HG03575 (cell line): ENCODE measurements around the gene NR2F2.
"Not testable (repeated sequence)": the region's sequence is repeated elsewhere in the genome, so short reads cannot be mapped to it uniquely, and the experiment has no call there.

Experiments
- ATAC-seq: cut with Tn5 transposase; IDR thresholded peaks from one replicate; pipeline ENCODE4 v1.9.1; 2021; ENCODE audit not compliant: unreplicated experiment, insufficient number of reproducible peaks, low FRiP score; ENCODE audit errors: extremely low read depth

Gene NR2F2

DNA sequence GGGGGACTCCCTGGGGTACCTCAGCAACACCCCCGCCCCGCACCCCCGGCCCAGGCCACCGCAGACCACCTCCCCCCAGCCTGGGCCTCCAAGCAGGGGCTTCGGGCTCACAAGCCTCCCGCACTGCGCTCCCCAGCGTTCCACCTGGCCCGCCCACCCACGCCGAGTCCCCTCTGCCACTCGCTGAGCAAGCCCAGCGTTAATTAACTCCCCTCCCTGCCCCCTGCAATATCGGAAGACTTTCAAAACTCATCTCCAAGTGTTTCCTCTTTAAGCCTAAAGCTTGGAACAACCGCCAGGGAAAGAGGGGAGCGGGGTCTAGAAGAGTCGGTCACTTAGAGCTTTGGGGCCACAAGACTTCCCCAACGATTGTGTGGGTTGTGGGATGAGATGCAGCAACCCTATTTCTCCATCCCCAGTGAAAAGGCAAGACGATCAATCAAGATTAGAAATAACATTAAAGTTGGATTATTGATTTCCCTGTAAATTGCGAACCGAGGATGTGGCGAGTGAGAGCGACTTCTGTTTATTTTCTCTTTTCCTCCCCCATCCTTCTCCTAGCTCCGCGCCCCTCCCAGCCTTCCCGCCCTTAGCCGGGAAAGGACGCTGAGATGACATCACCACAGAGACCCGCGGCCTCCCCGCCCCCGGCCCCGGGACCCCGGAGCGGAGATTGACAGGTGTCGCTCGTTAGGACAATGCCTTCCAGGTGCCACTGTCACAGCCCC lies 30.2 kb downstream of the NR2F2 start:
- ATAC-seq: no peak

DNA sequence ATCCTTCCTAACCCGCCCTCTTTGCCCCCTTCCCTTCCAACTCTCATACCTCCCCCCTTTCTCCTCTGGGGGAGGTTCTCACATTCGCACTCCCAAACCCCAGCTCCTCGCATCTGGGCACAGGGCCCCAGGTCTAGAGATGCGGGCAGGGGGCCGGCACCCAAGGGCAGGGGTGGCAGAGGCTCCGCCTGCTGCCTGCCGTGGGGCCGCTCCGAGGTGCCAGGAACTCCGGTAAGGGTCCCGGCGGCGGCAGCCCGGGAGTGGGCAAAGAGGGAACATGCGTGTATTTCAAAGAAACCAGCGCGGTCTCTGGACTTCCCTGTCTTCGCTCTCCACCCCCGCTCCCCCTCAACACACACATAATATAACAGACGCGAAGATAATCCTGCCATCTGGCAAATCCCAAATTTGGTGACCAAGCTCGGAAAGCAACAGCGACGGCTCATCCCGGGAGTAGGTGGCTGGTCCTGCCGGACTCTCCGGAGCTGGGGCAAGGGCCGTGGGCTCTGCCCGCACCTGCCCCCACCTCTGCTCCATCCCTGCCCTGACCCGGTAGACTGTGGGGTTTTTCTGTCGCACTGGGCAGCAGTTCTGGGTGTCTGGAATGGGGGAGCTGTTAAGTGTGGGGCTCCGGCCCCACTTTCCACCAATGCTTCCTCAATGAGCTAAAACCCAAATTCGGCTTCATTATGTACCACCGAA lies 31.0 kb downstream of the NR2F2 start:
- no peak for ATAC-seq

DNA sequence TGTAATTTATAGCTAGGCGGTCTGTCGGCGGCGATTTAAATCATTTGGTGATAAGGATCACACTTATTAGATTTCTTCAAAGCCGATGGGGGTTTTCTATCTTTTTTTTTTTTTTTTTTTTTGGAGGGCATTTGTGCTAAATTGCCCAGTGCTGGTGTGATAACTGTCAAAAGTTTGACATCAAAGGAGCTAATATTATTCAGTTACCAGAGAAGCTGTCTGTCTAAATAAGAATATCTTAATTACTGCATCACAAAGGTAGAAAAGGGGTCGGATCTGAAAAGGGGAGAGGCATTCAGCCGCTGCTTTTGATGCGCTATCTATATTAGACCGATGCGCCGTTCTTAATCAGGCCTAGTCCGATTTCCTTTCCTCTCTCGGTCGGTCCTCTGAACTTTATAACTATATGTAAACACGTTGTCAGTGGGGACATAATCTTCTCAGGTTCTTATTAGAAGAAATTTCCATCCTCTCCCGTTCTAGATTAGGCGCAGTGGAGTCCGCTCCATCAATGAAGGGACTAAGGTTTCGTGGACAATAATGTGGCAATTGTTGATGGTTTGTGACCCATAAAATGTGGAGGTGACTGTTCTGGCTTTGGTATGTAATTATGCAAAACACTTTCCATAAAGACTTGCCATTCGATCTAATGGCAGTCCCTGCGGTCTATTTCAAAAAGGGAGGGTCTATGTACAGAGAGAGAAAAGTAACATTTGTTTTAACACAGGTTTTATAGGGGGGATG lies 31.7 kb downstream of the NR2F2 start:
- no peak for ATAC-seq

DNA sequence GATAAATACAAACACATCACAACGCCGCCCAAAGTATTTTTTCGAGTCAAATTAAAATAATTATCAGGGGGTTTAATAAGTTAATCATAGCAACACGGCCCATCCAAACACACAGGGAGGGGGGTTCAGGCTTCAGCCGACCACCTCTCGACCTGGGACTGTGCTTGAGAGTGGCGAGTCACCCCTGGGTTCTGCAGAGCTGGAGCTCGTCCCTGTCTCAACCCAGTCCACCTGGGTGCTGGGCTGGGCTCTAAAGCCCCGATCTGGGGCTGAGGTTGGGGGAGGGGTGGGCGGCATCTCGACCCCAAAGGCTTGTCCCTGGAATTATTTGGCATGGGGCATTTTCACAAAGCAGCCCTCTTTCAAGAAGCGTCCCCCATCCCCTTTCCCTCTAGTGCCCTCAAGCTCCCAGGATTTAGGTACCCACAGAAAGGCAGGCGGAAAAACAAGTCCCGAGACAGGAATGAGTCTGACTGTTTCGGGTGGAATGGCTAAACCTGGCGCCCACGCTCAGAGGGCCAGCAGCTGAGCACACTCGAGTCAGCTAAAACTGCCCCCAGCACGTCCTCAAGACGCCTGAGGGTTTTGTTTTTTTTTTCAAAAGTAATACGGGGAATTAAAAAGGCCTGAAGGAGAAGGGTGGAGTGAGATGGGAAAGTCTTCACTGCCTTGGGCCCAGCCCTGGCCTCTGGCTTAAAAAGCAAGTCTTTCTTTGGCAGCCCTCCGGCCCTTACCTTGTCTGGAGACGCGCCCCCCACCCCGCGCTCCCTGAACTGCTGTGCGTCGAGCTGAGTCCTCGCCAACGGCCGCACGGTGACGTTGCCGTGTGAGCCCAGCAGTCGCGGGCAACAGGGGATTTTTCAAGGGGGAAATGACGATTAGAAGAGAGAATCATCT lies 32.5 kb downstream of the NR2F2 start:
- ATAC-seq: no peak

DNA sequence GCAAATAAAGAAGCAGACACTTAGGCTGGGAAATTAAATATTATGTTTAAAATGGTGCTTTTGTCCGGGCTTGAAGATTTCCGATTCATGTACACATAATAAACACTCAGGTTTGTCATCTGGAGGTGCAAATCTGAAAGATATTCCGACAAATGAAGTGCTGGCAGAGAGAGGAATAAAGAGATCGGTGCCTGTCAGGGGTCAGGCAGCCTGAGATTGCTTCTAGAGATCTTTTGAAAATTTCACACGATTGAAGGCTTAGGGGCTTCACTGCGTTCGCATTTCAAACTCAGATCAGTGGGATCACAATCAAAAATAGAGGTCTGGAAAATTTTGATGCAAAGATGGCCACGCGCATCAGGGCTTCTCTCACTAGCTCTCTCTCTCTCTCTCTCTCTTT lies 33.2 kb downstream of the NR2F2 start:
- ATAC-seq: no peak

DNA sequence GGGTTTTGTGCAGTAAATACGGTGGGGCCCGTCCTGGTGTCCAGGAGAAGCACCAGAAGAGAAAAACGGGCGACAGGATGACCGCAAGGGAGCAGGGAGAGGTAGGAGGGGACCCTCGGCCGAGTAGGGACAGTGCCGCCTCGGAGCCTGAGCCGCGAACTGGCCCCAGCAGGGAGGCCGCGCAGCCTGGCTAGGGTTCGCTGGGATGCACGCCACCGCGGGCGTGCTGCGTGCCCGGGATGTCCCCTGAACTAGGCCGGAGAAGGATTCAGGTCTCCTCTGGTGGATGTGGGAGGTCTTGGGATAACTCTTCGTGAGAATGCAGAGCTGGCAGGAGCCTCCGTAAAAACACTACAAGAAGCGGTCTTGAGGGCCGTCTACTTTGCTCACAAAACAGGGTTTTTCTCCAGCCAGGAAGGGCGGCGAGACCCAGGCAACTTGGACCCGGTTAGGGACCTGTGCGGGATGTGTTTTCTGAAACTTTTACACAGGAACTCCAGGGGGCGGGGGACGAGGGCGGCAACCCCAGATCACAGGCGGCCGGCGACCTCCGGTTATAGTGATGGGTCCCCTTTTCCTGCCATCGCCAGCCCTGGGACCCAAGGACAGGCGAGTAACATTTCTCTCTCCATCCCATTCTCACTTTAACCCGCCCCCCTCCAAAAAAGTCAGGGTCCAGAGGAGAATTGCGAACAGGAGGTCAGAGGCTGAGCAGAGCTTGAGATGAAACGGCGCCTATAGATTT lies 35.5 kb downstream of the NR2F2 start:
- no peak for ATAC-seq

DNA sequence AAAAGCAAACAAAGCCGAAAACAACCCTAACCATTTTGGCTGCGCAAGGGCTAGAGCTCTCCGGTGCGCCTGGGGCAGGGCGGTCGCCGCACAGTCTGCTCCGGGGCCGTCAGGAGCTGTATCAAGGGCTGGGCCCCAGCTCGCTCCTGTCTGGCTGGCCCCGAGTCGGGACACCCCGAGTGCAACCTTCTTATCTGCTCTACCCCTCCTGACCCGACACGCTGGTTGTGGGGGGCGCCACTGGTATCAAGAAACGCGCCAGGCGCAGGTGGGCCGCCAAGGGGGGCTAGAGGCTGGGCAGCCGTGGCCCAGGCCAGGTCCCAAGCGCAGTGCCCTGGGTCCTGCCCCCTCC lies 36.0 kb downstream of the NR2F2 start:
- no peak for ATAC-seq

DNA sequence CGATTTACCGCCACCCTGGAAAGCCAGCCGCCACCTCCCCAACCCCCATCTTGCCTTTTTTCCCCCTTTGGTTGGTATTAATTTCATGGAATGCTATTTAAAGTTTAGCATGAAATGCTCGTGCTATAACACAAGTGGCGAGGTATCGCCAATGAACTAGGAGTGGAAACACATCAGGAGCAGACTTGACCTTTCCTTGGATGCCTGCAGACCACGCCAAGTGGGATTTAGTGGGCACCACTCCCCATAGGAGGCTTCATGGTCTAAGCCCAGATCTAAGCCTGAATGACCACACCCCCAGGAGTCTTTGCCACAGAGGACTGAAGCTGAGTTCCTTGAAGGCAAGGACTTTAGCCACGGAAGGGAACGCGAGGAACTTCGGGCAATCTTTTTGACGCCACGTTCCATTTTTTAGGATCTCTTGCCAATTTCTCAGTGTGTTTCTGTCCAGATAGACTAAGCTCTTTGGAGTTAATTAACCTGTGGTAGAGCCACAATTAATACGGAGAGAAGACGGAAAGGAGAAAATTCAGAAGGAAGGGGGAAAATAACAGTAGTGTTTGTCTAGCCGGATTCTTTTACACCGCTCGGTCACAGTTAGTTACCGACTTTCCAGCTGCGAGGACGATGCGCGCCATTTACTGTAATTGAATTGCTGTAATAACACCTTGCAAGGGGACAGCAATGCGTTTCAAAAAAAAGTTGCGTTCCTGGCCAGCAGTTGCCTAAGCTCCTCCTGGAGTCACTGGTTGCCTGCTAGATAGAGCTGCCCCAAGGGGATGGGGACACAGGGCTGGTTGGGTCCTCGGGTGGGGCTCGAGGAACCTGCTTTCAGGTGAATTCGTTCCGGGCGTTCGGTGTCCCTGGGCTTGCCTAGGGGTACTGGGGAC lies 37.1 kb downstream of the NR2F2 start:
- ATAC-seq: no peak

DNA sequence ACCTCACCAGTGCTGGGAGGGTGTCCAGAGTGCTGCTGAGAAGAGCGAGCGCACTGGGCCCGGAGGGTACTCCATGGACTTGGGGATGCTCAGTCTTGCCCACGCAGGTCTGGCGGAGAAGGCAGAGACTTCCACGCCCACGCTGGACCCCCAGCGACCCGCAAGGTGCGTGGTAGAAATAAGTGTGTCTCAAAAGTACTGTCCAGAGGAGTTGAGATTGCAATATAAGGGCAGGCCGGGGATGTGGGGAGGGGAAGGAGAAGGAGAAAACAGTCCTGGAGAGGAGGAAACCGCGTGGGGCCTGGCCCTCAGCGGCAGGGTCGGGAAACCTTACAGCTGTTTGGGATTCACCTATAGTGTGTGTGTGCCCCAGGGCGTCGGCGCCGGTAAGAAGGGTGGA lies 38.9 kb downstream of the NR2F2 start:
- ATAC-seq: no peak

DNA sequence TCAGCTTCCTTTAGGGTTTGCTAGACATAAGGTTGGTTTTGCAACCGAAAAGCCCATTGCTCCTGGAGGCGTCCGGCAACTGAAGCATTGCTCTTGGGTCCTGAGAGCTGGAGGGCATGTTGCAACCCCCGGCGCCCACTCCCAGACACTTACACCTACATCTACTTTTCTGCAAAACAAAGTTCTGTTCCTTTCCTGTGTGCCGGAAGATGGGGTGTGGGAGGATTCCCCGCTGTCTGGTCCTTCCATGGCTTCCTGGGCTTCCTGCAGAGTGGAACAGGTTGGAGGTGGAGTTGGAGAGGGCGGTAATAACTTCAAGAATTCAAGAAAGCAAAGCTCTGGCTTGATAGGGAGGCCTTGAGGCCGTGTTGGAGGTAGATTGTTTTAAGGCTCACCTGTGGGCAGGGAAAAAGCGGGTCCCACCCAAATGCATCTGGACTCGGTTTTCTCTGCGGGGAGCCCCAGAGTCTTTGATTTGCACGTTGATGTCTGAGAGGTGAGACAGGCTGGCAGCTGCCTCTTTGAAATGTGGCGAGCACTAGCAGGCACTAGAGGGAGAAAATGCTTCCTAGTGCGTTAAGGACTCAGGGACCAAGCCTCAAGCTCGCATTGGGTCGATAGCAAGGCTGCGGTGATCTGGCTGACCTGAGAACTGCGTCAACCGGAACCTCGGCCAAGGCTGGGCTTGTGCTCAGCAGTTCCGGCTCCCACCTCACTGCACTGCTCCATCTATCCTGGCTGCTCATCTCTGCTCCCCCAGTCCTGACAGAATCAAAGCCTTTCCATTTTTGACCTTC lies 39.5 kb downstream of the NR2F2 start:
- ATAC-seq: no peak

DNA sequence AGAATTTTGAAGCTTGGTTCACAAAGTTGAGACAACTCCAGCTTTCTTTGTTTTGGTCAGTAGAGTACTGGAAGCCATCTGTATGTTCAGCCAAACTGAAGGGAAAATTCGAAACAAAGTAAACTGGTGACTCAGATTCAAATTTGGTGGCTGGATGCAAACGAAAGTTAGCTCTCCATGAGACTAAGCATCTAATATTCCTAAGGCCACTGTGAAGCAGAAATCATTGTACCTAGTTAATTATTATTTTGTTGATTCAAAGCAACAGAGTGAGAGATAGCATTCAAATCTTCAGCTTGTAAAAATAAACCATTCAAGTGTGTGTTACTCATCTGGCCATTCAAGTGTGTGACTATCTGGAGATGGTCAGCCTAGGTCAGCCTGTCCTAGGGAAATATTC lies 42.1 kb downstream of the NR2F2 start:
- ATAC-seq: no peak

DNA sequence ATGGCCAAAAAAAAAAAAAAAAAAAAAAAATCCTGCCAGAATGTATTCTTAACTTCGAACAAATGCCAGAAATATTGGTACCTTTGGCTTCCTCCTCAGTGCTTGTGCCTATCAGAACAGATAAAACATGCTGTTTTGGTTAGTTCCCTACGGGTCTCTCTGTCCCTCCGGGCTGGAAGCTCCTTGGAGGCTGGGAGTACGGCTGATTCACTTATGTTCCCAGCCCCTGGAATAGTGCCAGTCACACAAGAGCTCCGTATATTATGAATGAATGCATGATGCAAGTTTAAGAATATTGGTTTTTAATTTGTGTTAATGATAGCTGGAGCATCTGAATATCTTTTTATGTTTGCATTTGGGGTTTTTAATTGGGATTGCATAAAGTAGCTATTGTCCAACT lies 44.0 kb downstream of the NR2F2 start:
- no peak for ATAC-seq

DNA sequence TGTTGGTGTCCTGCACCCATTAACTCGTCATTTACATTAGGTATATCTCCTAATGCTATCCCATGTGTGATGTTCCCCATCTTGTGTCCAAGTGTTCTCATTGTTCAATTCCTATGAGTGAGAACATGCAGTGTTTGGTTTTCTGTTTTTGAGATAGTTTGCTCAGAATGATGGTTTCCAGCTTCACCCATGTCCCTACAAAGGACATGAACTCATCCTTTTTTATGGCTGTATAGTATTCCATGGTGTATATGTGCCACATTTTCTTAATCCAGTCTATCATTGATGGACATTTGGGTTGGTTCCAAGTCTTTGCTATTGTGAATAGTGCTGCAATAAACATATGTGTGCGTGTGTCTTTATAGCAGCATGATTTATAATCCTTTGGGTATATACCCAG lies 49.1 kb downstream of the NR2F2 start:
- ATAC-seq: not testable (repeated sequence)

DNA sequence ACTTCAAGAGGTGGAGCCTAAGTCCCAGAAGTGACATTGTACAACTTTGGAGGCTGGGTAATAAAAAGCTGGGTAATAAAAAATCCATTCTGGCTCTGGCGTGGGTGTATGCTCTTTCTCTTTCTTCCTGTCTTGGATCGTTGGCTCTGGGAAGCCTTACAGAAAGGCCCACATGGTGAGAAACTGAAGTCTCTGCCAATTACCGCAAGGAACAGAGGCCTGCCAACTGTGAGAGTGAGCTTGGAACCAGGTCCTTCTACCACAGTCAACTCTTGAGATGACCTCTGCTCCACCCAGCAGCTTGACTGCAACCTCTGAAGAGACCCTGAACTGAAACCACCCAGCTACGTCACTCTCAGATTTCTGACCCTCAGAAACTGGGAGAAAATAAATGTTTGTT lies 51.0 kb downstream of the NR2F2 start:
- ATAC-seq: no peak

DNA sequence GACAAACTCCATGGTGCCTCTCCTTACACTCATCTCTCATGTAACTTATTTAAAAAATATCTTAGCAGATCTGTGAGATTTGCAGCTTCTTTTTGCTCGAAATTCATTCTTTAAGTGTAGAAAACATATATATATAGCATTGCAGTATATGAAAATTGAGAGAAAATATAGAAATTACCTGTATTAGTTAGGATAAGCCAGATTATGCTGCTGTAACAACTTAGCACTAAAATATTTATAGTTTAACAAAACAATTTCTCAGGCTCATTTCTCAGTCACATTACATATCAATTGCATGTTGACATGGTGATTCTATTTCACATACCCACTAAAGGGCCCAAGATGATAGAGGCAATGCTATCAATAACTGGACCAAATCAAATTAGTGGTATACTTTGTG lies 54.7 kb downstream of the NR2F2 start:
- ATAC-seq: no peak

DNA sequence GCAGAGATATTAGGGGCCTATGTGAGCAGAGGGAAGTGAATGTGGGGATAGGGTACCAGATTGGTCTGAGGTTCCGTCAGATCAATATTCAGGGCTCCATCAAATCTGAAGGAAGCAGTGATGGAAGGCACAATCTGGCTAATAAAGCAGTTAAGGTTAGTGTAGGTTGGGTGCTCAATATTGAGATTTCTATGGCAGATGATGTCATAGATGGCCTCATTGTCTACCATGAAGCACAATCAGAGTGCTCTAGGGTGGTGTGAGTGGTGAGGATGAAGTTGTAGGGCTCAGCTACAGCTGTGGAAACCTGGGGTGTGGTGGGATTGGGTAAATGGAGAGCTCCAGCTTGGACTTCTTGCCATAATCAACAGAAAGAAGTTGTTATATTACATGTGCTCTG lies 58.2 kb downstream of the NR2F2 start:
- ATAC-seq: no peak
